ENCODE data around the gene FAM72A. TPM values are rescaled to one million over a fixed set of nuclear protein-coding genes. Genes with fewer than 3 reads are reported as not detected.
"Not testable (repeated sequence)": the region's sequence is repeated elsewhere in the genome, so short reads cannot be mapped to it uniquely, and the experiment has no call there.

The FAM72A gene
- total and polyA plus RNA-seq, 4 donors = 4.2 to 10.0 (median 7.1) TPM

GRCh38 chr1:206195182-206195581 lies 7.5 kb downstream of the FAM72A start:
- not testable (repeated sequence) for H3K27me3 ChIP-seq (ENCODE audit: control insufficient read depth, insufficient read depth, low read length); DNase-seq (ENCODE audit: low read depth in 4 of 6, low spot score in 6 of 6); H3K36me3 ChIP-seq (ENCODE audit: control insufficient read depth, insufficient read depth, low read length); H3K4me1 ChIP-seq (ENCODE audit: control insufficient read depth, insufficient read depth, low read length); H3K9me3 ChIP-seq (ENCODE audit: control insufficient read depth, insufficient read depth, low read length); H3K27ac ChIP-seq (ENCODE audit: low read depth, low read length); H3K4me3 ChIP-seq (ENCODE audit: low read depth, low read length)
- WGBS (ENCODE audit: insufficient coverage) = no CpG with 5 or more reads among the region's 2 CpGs

GRCh38 chr1:206186826-206187225 lies 15.8 kb downstream of the FAM72A start:
- H3K27me3 ChIP-seq (ENCODE audit: control insufficient read depth, insufficient read depth, low read length); H3K9me3 ChIP-seq (ENCODE audit: control insufficient read depth, insufficient read depth, low read length); H3K4me1 ChIP-seq (ENCODE audit: control insufficient read depth, insufficient read depth, low read length); DNase-seq (ENCODE audit: low read depth in 4 of 6, low spot score in 6 of 6); H3K27ac ChIP-seq (ENCODE audit: low read depth, low read length); H3K4me3 ChIP-seq (ENCODE audit: low read depth, low read length); H3K36me3 ChIP-seq (ENCODE audit: control insufficient read depth, insufficient read depth, low read length): not testable (repeated sequence)
- no CpG with 5 or more reads among the region's 4 CpGs for WGBS (ENCODE audit: insufficient coverage)

- H3K4me3 ChIP-seq (ENCODE audit: low read depth, low read length); H3K36me3 ChIP-seq (ENCODE audit: control insufficient read depth, insufficient read depth, low read length); H3K27me3 ChIP-seq (ENCODE audit: control insufficient read depth, insufficient read depth, low read length); H3K4me1 ChIP-seq (ENCODE audit: control insufficient read depth, insufficient read depth, low read length); H3K27ac ChIP-seq (ENCODE audit: low read depth, low read length); DNase-seq (ENCODE audit: low read depth in 4 of 6, low spot score in 6 of 6); H3K9me3 ChIP-seq (ENCODE audit: control insufficient read depth, insufficient read depth, low read length): not testable (repeated sequence)
- no CpG with 5 or more reads among the region's 3 CpGs for WGBS (ENCODE audit: insufficient coverage)
Measured at GRCh38 chr1:206185778-206186177, 16.9 kb downstream of the FAM72A start.

- not testable (repeated sequence) for H3K4me3 ChIP-seq (ENCODE audit: low read depth, low read length); H3K27ac ChIP-seq (ENCODE audit: low read depth, low read length); H3K9me3 ChIP-seq (ENCODE audit: control insufficient read depth, insufficient read depth, low read length); H3K4me1 ChIP-seq (ENCODE audit: control insufficient read depth, insufficient read depth, low read length); H3K27me3 ChIP-seq (ENCODE audit: control insufficient read depth, insufficient read depth, low read length); H3K36me3 ChIP-seq (ENCODE audit: control insufficient read depth, insufficient read depth, low read length); DNase-seq (ENCODE audit: low read depth in 4 of 6, low spot score in 6 of 6)
- WGBS (ENCODE audit: insufficient coverage) = no CpG with 5 or more reads among the region's 2 CpGs
Measured at GRCh38 chr1:206183788-206184187, 18.9 kb downstream of the FAM72A start.

GRCh38 chr1:206182368-206183317 lies 20.0 kb downstream of the FAM72A start:
- not testable (repeated sequence) for H3K9me3 ChIP-seq (ENCODE audit: control insufficient read depth, insufficient read depth, low read length); DNase-seq (ENCODE audit: low read depth in 4 of 6, low spot score in 6 of 6); H3K27ac ChIP-seq (ENCODE audit: low read depth, low read length); H3K4me1 ChIP-seq (ENCODE audit: control insufficient read depth, insufficient read depth, low read length); H3K4me3 ChIP-seq (ENCODE audit: low read depth, low read length); H3K27me3 ChIP-seq (ENCODE audit: control insufficient read depth, insufficient read depth, low read length); H3K36me3 ChIP-seq (ENCODE audit: control insufficient read depth, insufficient read depth, low read length)
- no CpG with 5 or more reads among the region's 6 CpGs for WGBS (ENCODE audit: insufficient coverage)

- H3K36me3 ChIP-seq (ENCODE audit: control insufficient read depth, insufficient read depth, low read length); H3K27ac ChIP-seq (ENCODE audit: low read depth, low read length); DNase-seq (ENCODE audit: low read depth in 4 of 6, low spot score in 6 of 6); H3K4me3 ChIP-seq (ENCODE audit: low read depth, low read length); H3K4me1 ChIP-seq (ENCODE audit: control insufficient read depth, insufficient read depth, low read length); H3K9me3 ChIP-seq (ENCODE audit: control insufficient read depth, insufficient read depth, low read length); H3K27me3 ChIP-seq (ENCODE audit: control insufficient read depth, insufficient read depth, low read length): not testable (repeated sequence)
Measured at GRCh38 chr1:206179666-206180065, 23.0 kb downstream of the FAM72A start.

- no CpG with 5 or more reads among the region's 9 CpGs for WGBS (ENCODE audit: insufficient coverage)
- not testable (repeated sequence) for H3K27ac ChIP-seq (ENCODE audit: low read depth, low read length); H3K36me3 ChIP-seq (ENCODE audit: control insufficient read depth, insufficient read depth, low read length); H3K9me3 ChIP-seq (ENCODE audit: control insufficient read depth, insufficient read depth, low read length); H3K27me3 ChIP-seq (ENCODE audit: control insufficient read depth, insufficient read depth, low read length); DNase-seq (ENCODE audit: low read depth in 4 of 6, low spot score in 6 of 6); H3K4me3 ChIP-seq (ENCODE audit: low read depth, low read length); H3K4me1 ChIP-seq (ENCODE audit: control insufficient read depth, insufficient read depth, low read length)
Measured at GRCh38 chr1:206178061-206178989, 24.3 kb downstream of the FAM72A start.

GRCh38 chr1:206176114-206176502 lies 26.5 kb downstream of the FAM72A start:
- H3K4me3 ChIP-seq (ENCODE audit: low read depth, low read length); H3K36me3 ChIP-seq (ENCODE audit: control insufficient read depth, insufficient read depth, low read length); H3K4me1 ChIP-seq (ENCODE audit: control insufficient read depth, insufficient read depth, low read length); H3K27me3 ChIP-seq (ENCODE audit: control insufficient read depth, insufficient read depth, low read length); H3K27ac ChIP-seq (ENCODE audit: low read depth, low read length); H3K9me3 ChIP-seq (ENCODE audit: control insufficient read depth, insufficient read depth, low read length); DNase-seq (ENCODE audit: low read depth in 4 of 6, low spot score in 6 of 6): not testable (repeated sequence)
- no CpG with 5 or more reads among the region's 2 CpGs for WGBS (ENCODE audit: insufficient coverage)

GRCh38 chr1:206175459-206176113 lies 27.1 kb downstream of the FAM72A start:
- H3K36me3 ChIP-seq (ENCODE audit: control insufficient read depth, insufficient read depth, low read length); H3K4me3 ChIP-seq (ENCODE audit: low read depth, low read length); H3K27ac ChIP-seq (ENCODE audit: low read depth, low read length); H3K9me3 ChIP-seq (ENCODE audit: control insufficient read depth, insufficient read depth, low read length); H3K4me1 ChIP-seq (ENCODE audit: control insufficient read depth, insufficient read depth, low read length); H3K27me3 ChIP-seq (ENCODE audit: control insufficient read depth, insufficient read depth, low read length); DNase-seq (ENCODE audit: low read depth in 4 of 6, low spot score in 6 of 6): not testable (repeated sequence)
- WGBS (ENCODE audit: insufficient coverage) = no CpG with 5 or more reads among the region's 4 CpGs

Data from spinal cord (tissue), 10 donors.